CD1c-positive myeloid dendritic cell (primary cell): Measurements from ENCODE around the gene FSTL5.
"Not testable (repeated sequence)": the region's sequence is repeated elsewhere in the genome, so short reads cannot be mapped to it uniquely, and the experiment has no call there.

Source experiments
- DNase-seq: peaks from one replicate; pipeline ENCODE4 v3.0.0-alpha.2; 2016; ENCODE audit errors: extremely low spot score

The FSTL5 gene

GRCh38 chr4:162163892-162164759 lies at the start of gene FSTL5:
FSTL5 (minus strand) TSS chr4:162164000; CDS start chr4:162111396, 52,604 bp downstream.
- peak; percentile 31 for DNase-seq

GRCh38 chr4:162209706-162210105 lies 45.9 kb upstream of the FSTL5 start:
- no peak for DNase-seq

GRCh38 chr4:162203478-162203877 lies 39.7 kb upstream of the FSTL5 start:
- not testable (repeated sequence) for DNase-seq

- no peak for DNase-seq
These were observed 37.9 kb upstream of the FSTL5 start for GRCh38 chr4:162201673-162202072.

- DNase-seq = no peak
These were observed 6.7 kb upstream of the FSTL5 start for GRCh38 chr4:162170509-162170908.

DNA sequence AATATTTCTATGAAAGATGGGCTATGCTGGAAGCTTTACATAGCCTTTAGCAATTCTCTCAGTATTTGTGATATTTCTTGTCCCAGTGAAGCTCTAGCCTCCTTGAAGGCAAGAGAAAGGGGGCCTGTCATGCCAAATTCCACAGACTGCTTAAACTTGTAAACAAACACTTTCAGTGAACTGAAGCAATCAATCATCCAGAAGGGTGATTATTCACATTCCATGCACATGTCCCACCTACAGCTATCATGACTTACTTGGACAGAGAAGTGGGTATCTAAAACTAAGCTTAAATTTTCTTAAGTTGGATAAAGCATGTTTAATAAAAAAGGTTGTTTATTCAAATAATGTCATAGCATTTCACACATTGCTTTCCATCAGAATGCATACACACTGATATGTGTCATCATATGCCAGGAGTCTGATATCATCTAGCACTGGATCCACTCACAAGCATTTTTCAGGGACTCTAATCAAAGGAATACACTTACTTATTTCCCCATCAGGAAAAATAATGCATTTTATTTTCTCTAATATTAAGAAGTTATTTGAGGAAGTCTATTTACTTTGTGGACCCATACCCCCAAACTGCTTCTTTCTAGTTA lies 1.2 kb upstream of the FSTL5 start:
- DNase-seq = no peak

GRCh38 chr4:162162672-162163071 lies 1.1 kb downstream of the FSTL5 start:
- no peak for DNase-seq

DNA sequence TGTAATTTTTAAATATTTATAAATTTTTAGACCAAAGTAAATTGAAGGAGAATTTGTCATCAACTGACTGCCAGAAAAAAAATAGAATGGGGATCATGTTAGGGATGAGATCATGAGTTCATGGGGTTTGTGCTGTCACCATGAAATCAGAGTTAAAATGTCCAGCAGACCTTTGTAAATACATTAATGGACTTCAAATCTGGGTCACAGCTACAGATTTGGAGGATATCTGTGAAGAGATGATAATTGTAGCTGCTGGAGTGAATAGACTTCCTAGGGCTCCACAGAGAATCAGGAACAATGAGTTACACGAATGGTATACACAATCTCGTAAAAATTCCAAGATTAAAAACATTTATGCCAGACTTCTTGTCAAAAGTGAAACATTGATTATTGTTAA lies 6.6 kb downstream of the FSTL5 start:
- DNase-seq = no peak

DNA sequence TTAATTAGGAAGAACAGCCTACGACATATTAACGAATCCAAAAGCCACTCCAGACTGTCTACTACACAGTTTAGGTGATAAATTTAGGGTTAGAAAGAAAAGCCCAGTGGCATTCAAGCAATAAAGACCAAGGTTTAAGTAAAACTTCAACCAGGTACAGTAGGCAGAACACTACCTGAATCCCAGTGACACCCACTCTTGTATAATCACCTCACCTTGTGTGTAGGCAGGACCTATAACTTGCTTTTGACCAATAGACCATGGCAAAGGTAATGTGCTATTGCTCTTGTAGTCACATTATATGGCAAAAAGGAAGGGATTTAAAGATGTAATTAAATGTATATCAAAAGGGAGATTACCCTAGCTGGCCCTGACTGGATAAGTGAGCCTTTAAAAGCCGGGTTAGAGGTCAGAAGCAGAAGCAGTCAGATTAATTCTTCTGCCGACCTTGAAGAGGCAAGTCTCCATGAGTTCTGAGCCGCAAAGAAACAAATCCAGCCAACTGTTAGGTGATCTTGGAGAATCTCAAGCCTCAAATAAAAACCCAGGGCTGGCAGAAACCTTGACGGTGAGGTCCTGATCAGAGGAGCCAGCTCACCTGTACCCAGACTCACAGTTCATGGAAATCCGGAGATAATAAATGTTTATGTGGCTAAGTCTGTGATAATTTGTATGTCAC lies 8.8 kb downstream of the FSTL5 start:
- DNase-seq = no peak

GRCh38 chr4:162151850-162152249 lies 11.9 kb downstream of the FSTL5 start:
- DNase-seq = no peak

DNA sequence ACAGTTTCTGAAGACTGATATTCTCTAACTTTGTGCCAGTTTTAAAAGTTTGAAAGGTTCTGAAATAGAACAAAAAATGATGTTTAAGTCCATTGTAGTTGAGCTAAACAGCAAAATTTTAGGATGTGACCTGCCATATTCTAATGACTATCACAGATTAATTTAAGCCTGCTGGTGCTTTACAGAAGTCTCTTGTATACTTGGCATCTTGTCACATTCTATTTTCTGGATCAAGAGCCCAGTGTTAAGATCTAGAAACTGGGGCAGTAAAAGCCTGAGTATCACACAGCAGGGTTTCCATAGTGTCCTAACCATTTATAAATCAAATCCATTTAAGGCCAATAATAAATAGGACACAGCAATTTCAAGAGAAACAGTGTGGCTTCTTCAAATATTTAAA lies 12.4 kb downstream of the FSTL5 start:
- no peak for DNase-seq

DNA sequence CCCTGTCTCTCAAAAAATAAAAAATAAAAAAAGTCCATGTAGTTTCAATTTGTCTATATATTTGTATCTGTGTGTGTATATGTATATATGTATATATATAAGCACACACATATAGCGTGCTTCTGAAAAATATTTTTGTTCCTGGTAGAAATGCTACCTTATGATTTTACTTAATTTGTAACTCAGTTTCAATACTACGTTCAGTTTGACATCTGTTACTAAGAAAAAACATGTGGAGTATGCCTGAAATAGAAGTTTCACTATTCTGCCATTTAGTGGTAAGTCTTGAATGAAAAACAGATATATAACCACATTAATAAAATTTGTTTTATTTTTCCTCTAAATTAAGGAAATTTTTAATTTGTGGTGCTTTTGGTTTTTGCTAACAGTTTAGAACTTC lies 14.2 kb downstream of the FSTL5 start:
- DNase-seq = no peak

GRCh38 chr4:162140051-162140683 lies 23.6 kb downstream of the FSTL5 start:
- no peak for DNase-seq

DNA sequence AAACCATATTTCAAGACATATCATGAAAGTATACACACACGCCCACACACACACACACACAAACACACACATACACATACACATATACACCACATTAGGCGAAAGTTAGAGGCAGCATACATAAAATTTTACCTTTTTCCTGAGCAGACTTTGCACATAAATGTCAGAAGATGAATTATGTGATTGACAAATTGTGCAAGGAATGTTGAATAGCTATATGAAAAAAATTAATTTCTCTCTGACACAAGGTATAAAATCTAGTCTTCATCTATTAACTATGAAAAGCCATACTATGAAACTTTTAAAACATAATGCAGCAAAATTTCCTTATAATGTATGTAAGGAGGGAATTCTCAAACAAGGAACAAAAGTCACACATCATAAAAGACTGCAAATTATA lies 24.4 kb downstream of the FSTL5 start:
- DNase-seq = no peak

GRCh38 chr4:162131256-162131655 lies 32.5 kb downstream of the FSTL5 start:
- no peak for DNase-seq

GRCh38 chr4:162126729-162127128 lies 37.1 kb downstream of the FSTL5 start:
- no peak for DNase-seq

DNA sequence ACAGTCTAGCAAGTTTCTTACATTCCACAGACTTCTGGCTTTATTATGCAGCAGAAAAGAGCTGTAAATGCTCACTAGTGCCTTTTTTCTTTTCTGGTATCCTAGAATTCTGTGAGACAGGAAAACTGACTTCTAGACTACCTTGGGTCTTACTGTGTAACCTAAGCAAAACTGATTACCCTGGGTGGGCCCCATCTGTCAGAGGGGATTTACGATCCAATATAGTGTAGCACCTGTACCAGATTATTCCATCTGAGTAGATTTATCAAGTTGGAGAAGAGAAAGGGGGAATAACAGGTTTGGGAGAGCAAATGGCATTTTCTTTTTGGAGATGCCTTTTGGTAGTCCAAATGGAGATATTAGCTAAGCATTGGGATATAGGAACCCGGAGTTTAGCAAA lies 46.7 kb downstream of the FSTL5 start:
- no peak for DNase-seq

DNA sequence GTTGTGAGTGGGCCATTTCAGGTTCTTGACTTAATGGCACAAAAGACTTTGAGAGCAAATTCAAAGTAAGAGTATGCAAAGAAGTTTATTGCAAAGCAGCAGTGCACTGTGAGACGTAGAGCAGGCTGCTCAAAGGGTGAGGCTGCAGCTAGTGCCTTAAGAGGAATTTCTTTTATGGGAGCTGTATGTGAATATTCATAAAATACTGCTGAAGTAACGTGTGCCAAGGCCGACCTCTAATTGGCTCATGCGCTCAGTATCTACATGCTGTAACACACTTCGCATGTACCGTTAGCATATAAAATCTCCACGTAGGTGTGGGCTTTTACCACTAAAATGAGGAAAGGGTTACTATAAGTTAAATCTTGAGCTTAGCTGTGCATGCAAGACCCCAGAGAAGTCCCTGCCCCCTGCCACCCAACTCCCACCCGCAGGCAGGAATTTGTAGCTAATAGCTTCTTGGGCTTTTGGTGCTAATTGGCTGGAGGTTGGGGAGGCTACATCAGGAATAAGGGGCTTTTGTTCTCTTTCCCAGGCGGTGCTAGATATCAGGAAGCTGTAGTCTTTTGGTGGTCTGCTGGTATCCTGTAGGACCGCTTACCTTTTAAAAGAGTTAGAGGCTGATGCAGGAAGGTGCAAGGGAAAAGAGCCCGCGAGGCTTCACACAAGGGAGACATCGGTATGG lies 47.6 kb downstream of the FSTL5 start:
- DNase-seq = no peak

DNA sequence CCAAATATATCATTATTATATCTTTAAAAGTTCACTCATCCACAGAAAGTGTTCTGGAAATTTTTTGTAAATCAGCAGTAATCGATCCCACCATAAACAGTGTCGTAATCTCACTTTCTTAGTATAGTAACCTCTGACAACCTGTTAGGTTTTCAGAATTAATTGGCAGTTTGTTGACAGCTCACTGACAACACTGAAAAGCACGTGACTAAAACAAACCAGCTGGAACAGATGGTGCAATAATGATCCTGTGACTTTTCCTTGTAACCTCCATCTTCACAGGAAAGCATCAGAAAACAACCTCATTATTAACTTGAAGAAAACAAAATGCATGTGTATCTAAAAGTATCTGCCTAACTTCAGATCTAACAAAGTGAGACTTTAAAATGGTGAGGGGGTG lies 48.5 kb downstream of the FSTL5 start:
- no peak for DNase-seq

DNA sequence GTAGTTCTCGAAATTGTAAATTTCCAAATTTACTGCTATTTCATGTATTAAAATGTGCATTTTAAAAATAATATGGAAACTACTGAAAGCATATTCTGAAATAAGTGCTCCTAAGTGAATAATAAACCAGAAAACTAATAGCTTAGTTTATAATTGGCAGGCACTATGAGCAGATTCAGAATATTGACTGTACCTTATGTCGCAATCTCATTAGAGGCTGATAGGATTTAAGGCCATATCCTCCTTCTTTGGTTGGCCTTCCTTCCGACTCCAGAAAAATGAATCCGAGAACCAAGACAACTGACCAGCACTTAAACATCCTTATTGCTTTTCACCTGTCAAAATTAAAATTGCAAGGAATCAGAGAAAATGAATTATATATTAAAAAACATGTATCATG lies 52.7 kb downstream of the FSTL5 start:
- DNase-seq = no peak

- DNase-seq = no peak
These were observed 59.2 kb downstream of the FSTL5 start for GRCh38 chr4:162104459-162105124.
